T-helper 2 cell treated with Interferon-gamma antibody and Interleukin-4, amounts not matched to agents 100 ng/mL and 5 ng/mL, for 36 hours (primary cell): ENCODE data around the gene C6orf163. TPM values are rescaled to one million over a fixed set of nuclear protein-coding genes. Genes with fewer than 3 reads are reported as not detected.

ENCODE experiments used
- intact Hi-C: fragments of 100-400 bp; cut with micrococcal nuclease; formaldehyde crosslinking; loops from one replicate; pipeline ENCODE4 v1.15.1; 2023
- total RNA-seq: library from RNA; stranded (reverse); gene quantifications from 2 replicates; pipeline ENCODE4 v1.2.3, GENCODE V29; 2022

C6orf163 gene
- total RNA-seq, 1 donor from 2014 or later: 1.3 TPM

GRCh38 chr6:87356181-87356580 lies 11.6 kb downstream of the C6orf163 start:
- intact Hi-C loops: no loop called here

GRCh38 chr6:87357479-87358196 lies 13.0 kb downstream of the C6orf163 start:
- intact Hi-C loops: no loop called here

GRCh38 chr6:87364602-87365252 lies 20.1 kb downstream of the C6orf163 start:
- intact Hi-C loops: no loop called here

GRCh38 chr6:87366072-87366827 lies 21.6 kb downstream of the C6orf163 start:
- intact Hi-C loops: no loop called here

GRCh38 chr6:87366899-87367298 lies 22.3 kb downstream of the C6orf163 start:
- intact Hi-C loops: no loop called here

GRCh38 chr6:87373377-87373776 lies 28.8 kb downstream of the C6orf163 start:
- intact Hi-C loops: no loop called here

GRCh38 chr6:87375315-87375714 lies 30.7 kb downstream of the C6orf163 start:
- intact Hi-C loops: no loop called here

- intact Hi-C loops: no loop called here
These were observed 32.0 kb downstream of the C6orf163 start for GRCh38 chr6:87376643-87377042.

GRCh38 chr6:87378947-87379346 lies 34.3 kb downstream of the C6orf163 start:
- intact Hi-C loops: no loop called here

GRCh38 chr6:87382861-87383260 lies 38.2 kb downstream of the C6orf163 start:
- intact Hi-C loops: no loop called here

GRCh38 chr6:87384038-87384437 lies 39.4 kb downstream of the C6orf163 start:
- intact Hi-C loops: no loop called here

- intact Hi-C loops: no loop called here
These were observed 39.8 kb downstream of the C6orf163 start for GRCh38 chr6:87384449-87384848.

GRCh38 chr6:87391334-87391733 lies 46.7 kb downstream of the C6orf163 start:
- intact Hi-C loops: loop anchor here (10.0 kb wide), 1 partner anchor 443 kb away; no protein-coding TSS in a partner anchor

GRCh38 chr6:87393026-87393622 lies 48.5 kb downstream of the C6orf163 start:
- intact Hi-C loops: loop anchor here (1.0 to 10.0 kb wide), 3 partner anchors 254 to 1477 kb away; no protein-coding TSS in a partner anchor

GRCh38 chr6:87395431-87395830 lies 50.8 kb downstream of the C6orf163 start:
- intact Hi-C loops: loop anchor here (10.0 kb wide), 1 partner anchor 439 kb away; no protein-coding TSS in a partner anchor

GRCh38 chr6:87396595-87397392 lies 52.2 kb downstream of the C6orf163 start:
- intact Hi-C loops: loop anchor here (10.0 kb wide), 1 partner anchor 438 kb away; no protein-coding TSS in a partner anchor

GRCh38 chr6:87397656-87398055 lies 53.0 kb downstream of the C6orf163 start:
- intact Hi-C loops: loop anchor here (10.0 kb wide), 1 partner anchor 437 kb away; no protein-coding TSS in a partner anchor

GRCh38 chr6:87401832-87402231 lies 57.2 kb downstream of the C6orf163 start:
- intact Hi-C loops: no loop called here

- intact Hi-C loops: loop anchor here (5.0 kb wide), 3 partner anchors 250 to 1815 kb away; partner anchors contain the start of genes PNRC1, SNX14 and ZNF292
These were observed 62.9 kb downstream of the C6orf163 start for GRCh38 chr6:87407561-87407900.
